ENCODE measurements around the gene UBE2S.

Gene UBE2S

GRCh38 chr19:55382522-55383054 is 25.0 kb downstream of the UBE2S start:
- no peak for DNase-seq

- no peak for DNase-seq
Measured at GRCh38 chr19:55382013-55382412, 25.6 kb downstream of the UBE2S start.

- DNase-seq: no peak
Measured at GRCh38 chr19:55379174-55379573, 28.4 kb downstream of the UBE2S start.

- no peak for DNase-seq
Measured at GRCh38 chr19:55377356-55378131, 30.0 kb downstream of the UBE2S start.

- DNase-seq: no peak
Measured at GRCh38 chr19:55376241-55376933, 31.2 kb downstream of the UBE2S start, which contains the start of gene TMEM190. Gene TMEM190 (plus strand): TSS chr19:55376826. CDS start chr19:55376854, 28 bp downstream.

GRCh38 chr19:55373993-55374757 is 33.4 kb downstream of the UBE2S start:
- no peak for DNase-seq

GRCh38 chr19:55373306-55373992 is 34.1 kb downstream of the UBE2S start:
- DNase-seq: no peak

GRCh38 chr19:55372316-55373081 is 35.1 kb downstream of the UBE2S start:
- DNase-seq: no peak

GRCh38 chr19:55370305-55370988 is 37.1 kb downstream of the UBE2S start, which contains the start of gene IL11:
Gene IL11 (minus strand): TSS chr19:55370463. CDS start chr19:55370310, 153 bp downstream.
- DNase-seq: no peak

- no peak for DNase-seq
Measured at GRCh38 chr19:55369653-55370304, 37.8 kb downstream of the UBE2S start.

GRCh38 chr19:55368701-55369563 is 38.7 kb downstream of the UBE2S start:
- DNase-seq: no peak

GRCh38 chr19:55368106-55368505 is 39.5 kb downstream of the UBE2S start:
- no peak for DNase-seq

GRCh38 chr19:55366790-55367189 is 40.8 kb downstream of the UBE2S start:
- no peak for DNase-seq

- no peak for DNase-seq
Measured at GRCh38 chr19:55365964-55366363, 41.6 kb downstream of the UBE2S start.

- no peak for DNase-seq
Measured at GRCh38 chr19:55365245-55365644, 42.3 kb downstream of the UBE2S start.

GRCh38 chr19:55362990-55363716 is 44.4 kb downstream of the UBE2S start, which contains the start of gene GARIN5B:
Gene GARIN5B (minus strand): TSS chr19:55363260. CDS start chr19:55363066, 194 bp downstream.
- DNase-seq: no peak

GRCh38 chr19:55362174-55362989 is 45.2 kb downstream of the UBE2S start:
- DNase-seq: no peak

GRCh38 chr19:55360902-55361301 is 46.7 kb downstream of the UBE2S start:
- DNase-seq: no peak
